ENCODE measurements around the gene TRIM25.

The TRIM25 gene

GRCh38 chr17:56930739-56931337 lies 17.0 kb upstream of the TRIM25 start:
- H3K9me3 ChIP-seq, result no peaks in the 10 kb centered on the region
- H3K4me3 ChIP-seq, result no peak overlapping the region
- TF ChIP-seq CTCF (IDR thresholded peaks at IDR 0.05), result no peak

GRCh38 chr17:56929362-56929969 lies 15.6 kb upstream of the TRIM25 start:
- no peaks in the 10 kb centered on the region for H3K27me3 ChIP-seq
- DNase-seq, result no peak
- intact Hi-C loops (cut with DNase I; ENCODE audit: low total_unique reads), result no loop called here
- no peaks in the 10 kb centered on the region for H3K4me1 ChIP-seq
- no peak for TF ChIP-seq CTCF (IDR thresholded peaks at IDR 0.05)
- no peak overlapping the region for H3K4me3 ChIP-seq
- H3K9me3 ChIP-seq, result no peaks in the 10 kb centered on the region
- no peak overlapping the region for H3K27ac ChIP-seq
- H3K36me3 ChIP-seq, result peaks cover 0 to 13% (median 12%) of the 10 kb centered on the region in 3 donors

More at GRCh38 chr17:56930739-56931337, 17.0 kb upstream of the TRIM25 start:
- Histone ChIP-seq H3K27ac (no peak overlapping the region), H3K36me3 (peaks cover 5 to 25% (median 18%) of the 10 kb centered on the region in 3 donors), H3K4me1 (no peaks in the 10 kb centered on the region), H3K27me3 (no peaks in the 10 kb centered on the region)
- intact Hi-C loops (cut with DNase I; ENCODE audit: low total_unique reads), result no loop called here
- DNase-seq, result no peak

- intact Hi-C loops (cut with DNase I; ENCODE audit: low total_unique reads), result no loop called here
- TF ChIP-seq CTCF (IDR thresholded peaks at IDR 0.05), result no peak
- no peaks in the 10 kb centered on the region for H3K27me3 ChIP-seq
- no peak overlapping the region for H3K4me3 ChIP-seq
- peaks cover 0 to 5% (median 4%) of the 10 kb centered on the region in 3 donors for H3K36me3 ChIP-seq
- no peaks in the 10 kb centered on the region for H3K9me3 ChIP-seq
- no peaks in the 10 kb centered on the region for H3K4me1 ChIP-seq
- no peak for DNase-seq
- H3K27ac ChIP-seq, result no peak overlapping the region
These were observed 14.7 kb upstream of the TRIM25 start for GRCh38 chr17:56928586-56928985.

- no peak overlapping the region for H3K4me3 ChIP-seq
- no peak for DNase-seq
- no peak overlapping the region for H3K27ac ChIP-seq
- intact Hi-C loops (cut with DNase I; ENCODE audit: low total_unique reads), result no loop called here
- no peaks in the 10 kb centered on the region for H3K4me1 ChIP-seq
- H3K36me3 ChIP-seq, result no peaks in the 10 kb centered on the region
- H3K27me3 ChIP-seq, result no peaks in the 10 kb centered on the region
- no peaks in the 10 kb centered on the region for H3K9me3 ChIP-seq
- TF ChIP-seq CTCF (IDR thresholded peaks at IDR 0.05), result no peak
These were observed 12.9 kb upstream of the TRIM25 start for GRCh38 chr17:56926704-56927103.

- H3K4me1 ChIP-seq, result no peaks in the 10 kb centered on the region
- H3K27me3 ChIP-seq, result no peaks in the 10 kb centered on the region
- no peaks in the 10 kb centered on the region for H3K36me3 ChIP-seq
- H3K4me3 ChIP-seq, result no peak overlapping the region
- intact Hi-C loops (cut with DNase I; ENCODE audit: low total_unique reads), result no loop called here
- H3K27ac ChIP-seq, result no peak overlapping the region
- no peaks in the 10 kb centered on the region for H3K9me3 ChIP-seq
- TF ChIP-seq CTCF (IDR thresholded peaks at IDR 0.05), result no peak
- DNase-seq, result no peak
These were observed 12.4 kb upstream of the TRIM25 start for GRCh38 chr17:56926270-56926669.
